Prostate gland (tissue), 2 donors: Measurements from ENCODE around the gene USP21.

Experiments
- POLR2AphosphoS5 ChIP-seq: sonication (generic); formaldehyde crosslinking; IDR thresholded peaks from one replicate; pipeline ENCODE4 v1.6.1; 2017; ENCODE audit warnings: antibody characterized with exemption
- TF ChIP-seq, protein P1 (sequence below), 4 experiments: fragments of 200-600 bp in 2 of 4; fragments of 450-650 bp in 2 of 4; sonication (generic) in 2 of 4; IDR thresholded peaks; 1 replicate in 3 of 4; 2 replicates in 1 of 4; pipeline ENCODE4 v1.5.1; 2016 to 2019; ENCODE audit warnings: antibody characterized with exemption in 4 of 4, mild to moderate bottlenecking in 2 of 4, moderate library complexity in 2 of 4

DNA sequence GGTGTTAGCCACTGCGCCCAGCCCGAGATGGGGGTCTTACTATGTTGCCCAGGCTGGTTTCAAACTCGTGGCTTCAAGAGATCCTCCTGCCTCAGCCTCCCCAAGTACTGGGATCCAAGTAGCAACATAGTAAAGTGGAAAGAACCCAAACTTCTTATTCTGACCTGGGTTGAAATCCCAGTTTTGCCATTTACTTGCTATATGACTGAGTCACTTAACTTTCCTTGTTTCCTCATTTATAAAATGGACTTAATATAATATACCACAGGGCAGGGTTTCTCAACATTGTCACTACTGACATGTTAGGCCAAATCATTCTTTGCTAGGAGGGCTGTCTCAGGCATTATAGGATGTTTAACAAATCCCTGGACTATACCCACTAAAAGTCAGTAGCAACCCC, 48.2 kb upstream of the USP21 start:
- TF ChIP-seq, protein P1, sequence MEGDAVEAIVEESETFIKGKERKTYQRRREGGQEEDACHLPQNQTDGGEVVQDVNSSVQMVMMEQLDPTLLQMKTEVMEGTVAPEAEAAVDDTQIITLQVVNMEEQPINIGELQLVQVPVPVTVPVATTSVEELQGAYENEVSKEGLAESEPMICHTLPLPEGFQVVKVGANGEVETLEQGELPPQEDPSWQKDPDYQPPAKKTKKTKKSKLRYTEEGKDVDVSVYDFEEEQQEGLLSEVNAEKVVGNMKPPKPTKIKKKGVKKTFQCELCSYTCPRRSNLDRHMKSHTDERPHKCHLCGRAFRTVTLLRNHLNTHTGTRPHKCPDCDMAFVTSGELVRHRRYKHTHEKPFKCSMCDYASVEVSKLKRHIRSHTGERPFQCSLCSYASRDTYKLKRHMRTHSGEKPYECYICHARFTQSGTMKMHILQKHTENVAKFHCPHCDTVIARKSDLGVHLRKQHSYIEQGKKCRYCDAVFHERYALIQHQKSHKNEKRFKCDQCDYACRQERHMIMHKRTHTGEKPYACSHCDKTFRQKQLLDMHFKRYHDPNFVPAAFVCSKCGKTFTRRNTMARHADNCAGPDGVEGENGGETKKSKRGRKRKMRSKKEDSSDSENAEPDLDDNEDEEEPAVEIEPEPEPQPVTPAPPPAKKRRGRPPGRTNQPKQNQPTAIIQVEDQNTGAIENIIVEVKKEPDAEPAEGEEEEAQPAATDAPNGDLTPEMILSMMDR (IDR thresholded peaks at IDR 0.05): no peak
- no peak for TF ChIP-seq POLR2AphosphoS5
